Left ventricle myocardium superior (tissue), 1 donor: ENCODE measurements around the gene PLEKHA7. TPM values are rescaled to one million over a fixed set of nuclear protein-coding genes. Genes with fewer than 3 reads are reported as not detected.
A peak's percentile ranks its signal among the peaks of the same experiment; 100 is the strongest.

Source experiments
- ATAC-seq: fragments of 200-7000 bp; cut with Tn5 transposase; one replicate; pipeline ENCODE4 v1.9.1; 2020; ENCODE audit warnings: mild to moderate bottlenecking, moderate library complexity
- DNase-seq: peaks from one replicate; pipeline ENCODE4 v3.0.0-alpha.2; 2020
- intact Hi-C: fragments of 100-400 bp; cut with micrococcal nuclease; formaldehyde crosslinking; loops from one replicate; pipeline ENCODE4 v1.11.0; 2022
- total RNA-seq: library from RNA; stranded (reverse); fragmentation: NEBNext Ultra II Directional; extraction: Animal tissue kit (Norgen Biotek cat#: 25700); gene quantifications from one replicate; pipeline ENCODE4 v1.2.1, GENCODE V29; 2021
- donor health status: DM: no; HTN: yes; CAD: no; lungs with severe emphysema.

PLEKHA7 gene
- total RNA-seq, 1 donor from 2014 or later: 19.2 TPM

- ATAC-seq (no peak), DNase-seq (no peak)
- intact Hi-C loops: no loop called here
Measured at GRCh38 chr11:16774936-16775613, 239.1 kb downstream of the PLEKHA7 start.

- no peak for DNase-seq
- intact Hi-C loops: no loop called here
- no peak for ATAC-seq
Measured at GRCh38 chr11:16773981-16774935, 240.0 kb downstream of the PLEKHA7 start.

DNA sequence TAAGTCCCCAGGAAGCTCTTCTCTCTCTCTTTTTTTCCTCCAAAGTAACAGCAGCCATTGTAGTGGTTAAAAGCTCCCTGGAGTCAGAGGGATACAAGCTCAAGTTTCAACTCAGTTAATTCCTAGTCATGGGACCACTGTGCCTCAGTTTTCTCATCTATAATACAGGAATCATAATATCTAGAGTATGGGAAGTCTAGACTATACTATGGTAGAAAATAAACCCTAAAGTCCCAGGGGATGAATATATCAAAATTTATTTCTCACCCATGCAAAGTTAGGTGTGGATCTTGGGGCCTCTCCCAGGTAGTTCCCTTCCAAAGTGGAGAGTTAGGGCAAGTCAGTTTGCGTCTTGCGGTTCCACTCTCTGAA, 242.1 kb downstream of the PLEKHA7 start:
- DNase-seq: no peak
- intact Hi-C loops: no loop called here
- no peak for ATAC-seq

- DNase-seq (no peak), ATAC-seq (no peak)
- intact Hi-C loops: no loop called here
Measured at GRCh38 chr11:16771350-16772140, 242.7 kb downstream of the PLEKHA7 start.

GRCh38 chr11:16770016-16770415, 244.2 kb downstream of the PLEKHA7 start:
- no peak for DNase-seq
- intact Hi-C loops: no loop called here
- ATAC-seq: no peak

- DNase-seq: no peak
- intact Hi-C loops: no loop called here
- no peak for ATAC-seq
Measured at GRCh38 chr11:16769386-16769785, 244.8 kb downstream of the PLEKHA7 start.

DNA sequence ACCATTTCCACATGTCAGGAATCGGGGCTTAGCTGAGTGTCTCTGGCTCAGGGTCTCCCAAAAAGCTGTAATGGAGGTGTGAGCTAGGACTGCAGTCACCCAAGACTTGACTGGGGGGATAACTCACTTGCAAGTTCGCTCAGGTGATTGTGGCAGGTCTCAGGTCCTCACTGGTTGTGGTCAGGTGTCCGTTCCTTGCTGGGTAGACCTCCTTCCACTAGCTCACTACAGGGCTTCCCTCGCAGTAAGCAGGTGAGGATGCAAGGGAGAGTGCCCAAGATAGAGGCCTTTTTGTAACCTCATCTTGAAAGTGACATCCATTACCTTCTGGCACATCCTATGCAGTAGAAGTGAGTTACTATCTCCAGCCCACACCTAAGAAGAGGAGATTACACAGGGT, 246.3 kb downstream of the PLEKHA7 start:
- DNase-seq (no peak), ATAC-seq (no peak)
- intact Hi-C loops: no loop called here

DNA sequence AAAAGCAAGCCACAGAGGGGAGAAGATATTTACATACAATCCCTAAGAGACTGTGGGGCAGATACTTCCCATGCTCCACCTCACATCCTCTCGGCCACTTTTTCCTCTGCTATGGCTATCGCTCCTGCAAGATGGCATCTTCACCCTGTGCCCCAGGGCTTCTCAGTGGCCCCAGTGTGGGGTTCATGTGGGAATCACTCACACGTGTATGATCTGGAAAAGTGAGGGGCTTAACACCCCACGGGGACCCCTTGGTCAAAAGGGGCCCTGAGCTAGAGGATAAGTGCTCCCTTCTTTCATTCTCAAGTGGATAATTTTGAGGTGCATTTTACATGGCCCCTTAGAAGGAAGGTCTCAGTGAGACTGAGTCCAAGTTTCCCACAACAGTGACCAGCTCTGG, 247.1 kb downstream of the PLEKHA7 start:
- ATAC-seq: no peak
- DNase-seq: no peak
- intact Hi-C loops: no loop called here

DNA sequence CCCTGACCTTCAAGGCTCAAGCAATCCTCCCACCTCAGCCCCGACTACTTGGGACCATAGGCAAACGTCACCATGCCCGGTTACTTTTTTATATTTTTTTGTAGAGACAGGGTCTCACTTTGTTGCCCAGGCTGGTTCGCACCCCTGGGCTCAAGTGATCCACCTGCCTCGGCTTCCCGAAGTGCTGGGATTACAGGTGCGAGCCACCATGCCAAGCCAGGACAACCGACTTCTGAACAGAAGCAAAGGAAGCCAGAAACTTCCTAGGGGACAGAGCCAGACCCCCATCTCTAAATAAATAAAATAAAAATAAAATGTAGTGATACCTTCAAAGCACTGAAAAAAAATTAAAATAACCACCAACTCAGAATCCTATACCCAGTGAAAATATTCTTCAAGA, 249.3 kb downstream of the PLEKHA7 start:
- no peak for ATAC-seq

GRCh38 chr11:16763746-16764145, 250.5 kb downstream of the PLEKHA7 start:
- ATAC-seq (no peak), DNase-seq (no peak)
- intact Hi-C loops: no loop called here

More for the DNA sequence above, 249.3 kb downstream of the PLEKHA7 start:
- intact Hi-C loops: no loop called here
- no peak for DNase-seq

DNA sequence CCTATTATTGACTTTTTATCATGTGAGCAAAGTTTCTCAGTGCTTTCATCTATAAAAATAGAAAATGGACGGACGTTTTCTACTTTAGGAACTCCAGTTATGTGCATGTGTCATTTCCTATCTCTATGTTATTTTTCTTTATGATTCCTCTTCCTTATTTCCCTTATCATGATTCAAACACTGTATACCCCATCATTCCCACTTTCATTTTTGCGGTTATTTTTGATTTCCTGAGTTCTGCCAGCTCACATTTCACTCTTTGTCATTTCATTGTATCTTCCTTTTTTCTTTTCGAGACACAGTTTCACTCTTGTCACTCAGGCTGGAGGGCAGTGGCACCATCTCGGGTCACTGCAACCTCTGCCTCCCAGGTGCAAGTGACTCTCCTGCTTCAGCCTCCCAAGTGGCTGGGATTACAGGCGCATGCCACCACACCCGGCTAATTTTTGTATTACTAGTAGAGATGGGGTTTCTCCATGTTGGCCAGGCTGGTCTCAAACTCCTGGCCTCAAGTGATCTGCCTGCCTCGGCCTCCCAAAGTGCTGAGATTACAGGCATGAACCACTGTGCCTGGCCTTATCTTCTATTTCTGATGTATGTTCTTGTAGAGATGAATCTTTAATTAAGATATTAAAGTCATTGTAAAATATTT, 254.2 kb downstream of the PLEKHA7 start:
- intact Hi-C loops: no loop called here
- no peak for DNase-seq
- ATAC-seq: no peak

DNA sequence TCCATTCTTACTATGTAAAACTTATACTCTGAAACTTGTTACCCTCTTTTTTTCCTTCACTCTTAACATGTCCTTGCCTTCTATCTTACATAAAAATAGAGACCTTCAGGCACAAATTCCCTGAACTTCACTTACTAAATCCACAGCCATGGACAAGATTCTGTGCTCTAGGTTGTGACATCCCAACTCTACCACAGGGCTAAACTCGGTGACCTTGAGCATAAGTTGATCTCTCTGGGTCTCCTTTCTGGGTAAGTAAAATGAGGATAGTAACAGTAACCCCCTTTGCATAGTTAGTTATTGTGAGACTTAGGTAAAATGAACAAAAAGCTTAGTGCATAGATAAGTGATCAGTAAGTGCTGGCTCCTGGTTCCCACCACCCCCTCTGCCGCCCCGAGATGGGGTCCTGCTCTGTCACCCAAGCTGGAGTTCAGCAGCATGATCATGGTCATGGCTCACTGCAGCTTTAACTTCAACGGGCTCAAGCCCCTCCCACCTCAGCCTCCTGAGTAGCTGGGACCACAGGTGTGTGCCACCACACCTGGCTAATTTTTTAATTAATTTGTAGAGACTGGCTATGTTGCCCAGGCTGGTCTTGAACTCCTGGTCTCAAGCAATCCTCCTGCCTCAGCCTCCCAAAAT, 255.7 kb downstream of the PLEKHA7 start:
- ATAC-seq: peak; percentile 29
- DNase-seq: no peak
- intact Hi-C loops: no loop called here

DNA sequence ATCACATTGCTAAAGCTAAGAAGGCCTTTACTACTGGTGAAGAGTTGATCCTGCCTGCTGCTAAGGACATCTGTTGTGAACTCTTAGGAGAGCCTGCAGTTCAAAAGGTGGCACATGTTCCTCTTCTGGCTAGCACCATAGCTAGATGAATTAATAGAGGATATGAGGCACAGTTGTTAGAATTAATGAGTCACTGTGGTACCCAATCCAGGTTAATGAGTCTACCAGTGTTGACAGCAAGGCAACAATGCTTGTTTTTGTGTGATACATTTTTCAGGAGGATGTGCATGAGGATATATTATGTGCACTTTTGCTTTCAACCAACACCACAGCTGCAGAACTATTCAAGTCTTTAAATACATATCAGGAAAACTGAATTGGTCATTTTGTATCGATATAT, 263.8 kb downstream of the PLEKHA7 start:
- ATAC-seq (no peak), DNase-seq (no peak)
- intact Hi-C loops: no loop called here

- intact Hi-C loops: no loop called here
- ATAC-seq (no peak), DNase-seq (no peak)
Measured at GRCh38 chr11:16749666-16750065, 264.5 kb downstream of the PLEKHA7 start.

DNA sequence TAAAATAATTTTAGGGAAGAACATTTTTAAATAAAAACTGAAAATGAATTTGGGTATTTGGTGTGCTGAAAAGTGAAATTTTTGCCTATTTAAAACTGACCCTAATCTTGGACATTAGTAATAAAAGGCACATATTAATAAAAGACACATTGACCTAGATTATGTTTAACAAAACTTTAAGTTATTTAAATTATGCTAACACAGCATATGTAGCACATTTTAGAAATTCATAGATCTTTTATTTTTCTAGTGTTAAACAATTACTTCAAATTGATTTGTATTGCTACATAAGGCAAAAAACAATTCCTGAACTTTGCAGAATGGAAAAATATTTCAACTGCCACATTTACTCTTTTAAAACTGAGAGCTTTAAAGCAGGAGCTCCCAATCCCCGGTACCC, 265.1 kb downstream of the PLEKHA7 start:
- ATAC-seq (no peak), DNase-seq (no peak)
- intact Hi-C loops: no loop called here

GRCh38 chr11:16745950-16746605, 268.1 kb downstream of the PLEKHA7 start:
- DNase-seq (no peak), ATAC-seq (no peak)
- intact Hi-C loops: no loop called here

- ATAC-seq (no peak), DNase-seq (no peak)
- intact Hi-C loops: no loop called here
Measured at GRCh38 chr11:16744128-16744725, 270.0 kb downstream of the PLEKHA7 start.

DNA sequence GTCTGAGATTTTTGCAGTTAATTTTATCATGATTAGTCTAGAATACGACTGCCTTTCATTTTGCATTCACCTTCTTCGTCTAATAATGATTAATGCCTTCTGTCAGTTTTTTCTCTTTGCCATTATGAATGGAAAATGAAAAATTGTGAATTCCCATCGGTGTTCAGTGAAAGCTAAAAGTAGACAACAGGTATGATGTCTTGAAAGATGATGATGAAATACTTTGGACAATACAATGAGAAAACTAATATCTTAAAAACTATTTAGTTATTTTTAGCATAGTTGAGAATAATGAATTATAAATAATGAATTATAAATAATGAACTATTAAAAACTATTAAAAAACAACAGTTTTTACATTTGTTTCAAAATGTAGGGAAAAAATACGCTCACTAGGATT, 270.7 kb downstream of the PLEKHA7 start:
- no peak for DNase-seq
- no peak for ATAC-seq

More for the DNA sequence above, 270.7 kb downstream of the PLEKHA7 start:
- intact Hi-C loops: no loop called here
